SK-N-SH (cell line): ENCODE data around the gene SHROOM2. TPM values are rescaled to one million over a fixed set of nuclear protein-coding genes. Genes with fewer than 3 reads are reported as not detected.

Experiments used
- CTCF ChIA-PET: fragments of 300-600, 350-600 bp; formaldehyde crosslinking; extraction: SDS; loops from one replicate; lab custom pipeline; 2021; lab: Yijun Ruan, JAX
- POLR2A ChIA-PET: fragments of 350-600 bp; sonication (Branson Sonifier 250); formaldehyde crosslinking; extraction: SDS; loops from one replicate; lab custom pipeline; 2020; ENCODE audit warnings: antibody characterized with exemption, inconsistent platforms; lab: Yijun Ruan, JAX
- DNase-seq: peaks from one replicate; pipeline ENCODE4 v3.0.0; 2012
- H2AFZ ChIP-seq: fragments of 200-600 bp; sonication (generic); 2 replicates; pipeline ENCODE4 v1.8.1; 2016; ENCODE audit warnings: antibody characterized with exemption, mild to moderate bottlenecking, low read depth
- H3F3A ChIP-seq: fragments of 200-600 bp; sonication (generic); replicated peaks from 2 replicates; pipeline ENCODE3; 2016; ENCODE audit warnings: antibody characterized with exemption, mild to moderate bottlenecking; ENCODE audit not compliant: insufficient read depth
- H3K27ac ChIP-seq, 2 experiments: fragments of 200-500 bp in 1 of 2; fragments of 200-600 bp in 1 of 2; sonication (Bioruptor generic) in 1 of 2; sonication (generic), shearing (Covaris generic) in 1 of 2; 2 replicates each; pipeline versions ENCODE4 v1.5.1 to v1.6.1; 2014 to 2016; ENCODE audit warnings: low read depth in 2 of 2, inconsistent platforms in 1 of 2, low read length in 1 of 2, mild to moderate bottlenecking in 1 of 2, mixed read lengths in 1 of 2
- H3K27me3 ChIP-seq: fragments of 200-600 bp; sonication (generic), shearing (Covaris generic); 2 replicates; pipeline ENCODE4 v1.6.1; 2016; ENCODE audit warnings: mixed run types; ENCODE audit not compliant: insufficient read depth
- H3K36me3 ChIP-seq, 2 experiments: fragments of 200-500 bp in 1 of 2; fragments of 200-600 bp in 1 of 2; sonication (Bioruptor generic) in 1 of 2; sonication (generic) in 1 of 2; replicated peaks in 1 of 2; 2 replicates each; pipeline versions ENCODE3 to v1.5.1; 2014 to 2016; ENCODE audit warnings: low read length in 1 of 2, mild to moderate bottlenecking in 1 of 2; ENCODE audit not compliant: insufficient read depth in 2 of 2, control insufficient read depth in 1 of 2
- H3K4me1 ChIP-seq, 2 experiments: fragments of 200-500 bp in 1 of 2; fragments of 200-600 bp in 1 of 2; sonication (Bioruptor generic) in 1 of 2; sonication (generic), shearing (Covaris generic) in 1 of 2; 2 replicates each; pipeline versions ENCODE4 v1.5.1 to v1.6.1; 2014 to 2016; ENCODE audit warnings: low read depth in 1 of 2, low read length in 1 of 2, mixed run types in 1 of 2; ENCODE audit not compliant: insufficient read depth in 2 of 2, control insufficient read depth in 1 of 2
- H3K4me2 ChIP-seq: fragments of 200-600 bp; sonication (generic), shearing (Covaris generic); 2 replicates; pipeline ENCODE4 v1.6.1; 2017; ENCODE audit warnings: mixed run types
- H3K4me3 ChIP-seq, 2 experiments: fragments of 200-500 bp in 1 of 2; fragments of 200-600 bp in 1 of 2; sonication (Bioruptor generic) in 1 of 2; sonication (generic), shearing (Covaris generic) in 1 of 2; 2 replicates each; pipeline versions ENCODE4 v1.5.1 to v1.8.1; 2014 to 2016; ENCODE audit warnings: low read depth in 2 of 2, inconsistent platforms in 1 of 2, low read length in 1 of 2, mild to moderate bottlenecking in 1 of 2, mixed read lengths in 1 of 2, moderate library complexity in 1 of 2
- H3K79me2 ChIP-seq: fragments of 200-600 bp; sonication (generic); 2 replicates; pipeline ENCODE4 v1.8.1; 2017; ENCODE audit warnings: mild to moderate bottlenecking; ENCODE audit not compliant: insufficient read depth
- H3K9ac ChIP-seq: fragments of 200-600 bp; sonication (generic); 2 replicates; pipeline ENCODE4 v1.6.1; 2017; ENCODE audit warnings: mixed run types
- H3K9me2 ChIP-seq: fragments of 200-600 bp; sonication (generic); 2 replicates; pipeline ENCODE4 v1.6.1; 2017; ENCODE audit warnings: mixed run types
- H3K9me3 ChIP-seq: fragments of 200-600 bp; sonication (generic); 2 replicates; pipeline ENCODE4 v1.6.1; 2017; ENCODE audit warnings: mixed run types, mild to moderate bottlenecking, moderate library complexity
- H4K20me1 ChIP-seq: fragments of 200-600 bp; sonication (generic); 2 replicates; pipeline ENCODE4 v1.6.1; 2017; ENCODE audit warnings: mild to moderate bottlenecking, mixed run types; ENCODE audit not compliant: insufficient read depth
- EZH2phosphoT487 ChIP-seq: fragments of 200-600 bp; sonication (generic); IDR thresholded peaks from 2 replicates; pipeline ENCODE4 v1.6.1; 2017; ENCODE audit warnings: low read depth, mixed run types, mild to moderate bottlenecking, antibody characterized with exemption, moderate library complexity, borderline replicate concordance
- NRF1 ChIP-seq: IDR thresholded peaks from 2 replicates; pipeline ENCODE4 v1.6.1; 2012; ENCODE audit warnings: low read depth, mild to moderate bottlenecking, low read length
- PBX3 ChIP-seq: IDR thresholded peaks from 2 replicates; pipeline ENCODE4; 2012
- POLR2AphosphoS5 ChIP-seq: IDR thresholded peaks from 2 replicates; pipeline ENCODE4 v1.6.1; 2012; ENCODE audit warnings: low read depth, low read length
- RAD21 ChIP-seq: IDR thresholded peaks from 2 replicates; pipeline ENCODE4 v1.6.1; 2012; ENCODE audit warnings: mild to moderate bottlenecking, low read length
- RCOR1 ChIP-seq: fragments of 150-350 bp; IDR thresholded peaks from 2 replicates; pipeline ENCODE4 v1.6.1; 2017; ENCODE audit warnings: antibody characterized with exemption, low read length
- REST ChIP-seq: IDR thresholded peaks from 2 replicates; pipeline ENCODE4 v1.6.1; 2012; ENCODE audit warnings: mild to moderate bottlenecking, low read depth, low read length, moderate library complexity
- RFX5 ChIP-seq: IDR thresholded peaks from 2 replicates; pipeline ENCODE4 v1.6.1; 2012; ENCODE audit warnings: mild to moderate bottlenecking, improper control_type of control experiment, low read length
- RXRA ChIP-seq: IDR thresholded peaks from 2 replicates; pipeline ENCODE4 v1.4.0; 2012; ENCODE audit warnings: low read depth, mild to moderate bottlenecking, borderline replicate concordance
- SIN3A ChIP-seq: IDR thresholded peaks from 2 replicates; pipeline ENCODE4 v1.6.1; 2012; ENCODE audit warnings: low read depth, mild to moderate bottlenecking, low read length, moderate library complexity, borderline replicate concordance
- TAF1 ChIP-seq: IDR thresholded peaks from 2 replicates; pipeline ENCODE4 v1.6.1; 2012; ENCODE audit warnings: low read depth, mild to moderate bottlenecking, low read length, moderate library complexity, borderline replicate concordance
- TEAD4 ChIP-seq: IDR thresholded peaks from 2 replicates; pipeline ENCODE4 v1.4.0; 2012; ENCODE audit warnings: mild to moderate bottlenecking, borderline replicate concordance; ENCODE audit not compliant: insufficient read depth
- USF1 ChIP-seq: IDR thresholded peaks from 2 replicates; pipeline ENCODE4 v1.4.0; 2012; ENCODE audit warnings: low read depth, borderline replicate concordance
- WGBS: methylation state at CpG from one replicate; pipeline ENCODE4 v1.1.6; 2017; ENCODE audit warnings: low lambda C conversion rate; 5-methylcytosine and 5-hydroxymethylcytosine counted together
- polyA plus RNA-seq, 3 experiments: library from polyadenylated mRNA; depleted of rRNA; stranded (reverse); fragments of >200 nt; gene quantifications; 2 replicates each; pipeline ENCODE4 v1.2.3, GENCODE V29; 2012
- TF ChIP-seq, protein P1 (sequence below): fragments of 200-600 bp; sonication (generic); IDR thresholded peaks from 2 replicates; pipeline ENCODE4 v1.6.1; 2017; ENCODE audit warnings: antibody characterized with exemption, mild to moderate bottlenecking, moderate library complexity
- TF ChIP-seq, protein P2 (sequence below): fragments of 150-350 bp; IDR thresholded peaks from 2 replicates; pipeline ENCODE4 v1.6.1; 2017; ENCODE audit warnings: antibody characterized with exemption, low read length, low read depth, borderline replicate concordance

The SHROOM2 gene
- polyA plus RNA-seq, 1 of the 3 experiments (the other 2 are of a cell fraction), result not detected

DNA sequence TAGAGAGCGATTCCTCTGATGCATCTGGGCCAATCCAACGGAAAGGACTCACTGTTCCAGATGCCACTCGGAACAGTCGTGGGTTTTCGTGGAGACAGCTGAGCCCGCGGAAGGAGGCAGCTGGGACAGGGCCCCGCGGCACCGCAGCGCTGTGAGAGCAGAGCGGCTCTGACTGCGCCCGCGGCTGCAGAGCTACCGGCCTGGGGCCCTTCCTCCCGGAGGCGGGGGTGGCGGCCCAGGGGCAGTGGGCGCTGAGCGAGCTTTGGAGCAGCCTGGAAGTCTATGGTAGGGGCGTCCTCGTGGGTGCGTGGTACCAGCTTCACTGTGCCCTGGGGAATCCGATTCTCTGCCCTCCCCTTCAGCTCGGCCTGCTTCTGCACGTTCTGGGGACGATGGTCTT is 205.8 kb downstream of the SHROOM2 start:
- WGBS, result 69% methylated on average over 13 of the region's 28 CpGs
- Histone ChIP-seq H3K4me3 (no peak overlapping the region), H4K20me1 (no peaks in the 10 kb centered on the region), H3K9me3 (no peaks in the 10 kb centered on the region), H3K27ac (no peak overlapping the region), H3K36me3 (no peaks in the 10 kb centered on the region), H3K27me3 (no peaks in the 10 kb centered on the region; the same call in 1 of the 2 replicates), H3K4me1 (no peaks in the 10 kb centered on the region), H3F3A (no peaks in the 10 kb centered on the region), H2AFZ (no peak overlapping the region), H3K4me2 (no peak overlapping the region), H3K9me2 (no peaks in the 10 kb centered on the region), H3K79me2 (no peaks in the 10 kb centered on the region), H3K9ac (no peak overlapping the region)
- POLR2A ChIA-PET, result no interaction called here
- no peak for DNase-seq
- CTCF ChIA-PET, result interaction anchor here (1.0 to 6.1 kb wide), 3 partner anchors 9 to 127 kb away, joined by 3 to 40 read pairs (median 4); no protein-coding TSS in a partner anchor
- no peak for TF ChIP-seq RCOR1
- no peak for TF ChIP-seq NRF1
- no peak for TF ChIP-seq EZH2phosphoT487
- TF ChIP-seq SIN3A, result no peak
- TF ChIP-seq RAD21, result no peak
- TF ChIP-seq USF1, result no peak
- no peak for TF ChIP-seq REST
- TF ChIP-seq, protein P1, sequence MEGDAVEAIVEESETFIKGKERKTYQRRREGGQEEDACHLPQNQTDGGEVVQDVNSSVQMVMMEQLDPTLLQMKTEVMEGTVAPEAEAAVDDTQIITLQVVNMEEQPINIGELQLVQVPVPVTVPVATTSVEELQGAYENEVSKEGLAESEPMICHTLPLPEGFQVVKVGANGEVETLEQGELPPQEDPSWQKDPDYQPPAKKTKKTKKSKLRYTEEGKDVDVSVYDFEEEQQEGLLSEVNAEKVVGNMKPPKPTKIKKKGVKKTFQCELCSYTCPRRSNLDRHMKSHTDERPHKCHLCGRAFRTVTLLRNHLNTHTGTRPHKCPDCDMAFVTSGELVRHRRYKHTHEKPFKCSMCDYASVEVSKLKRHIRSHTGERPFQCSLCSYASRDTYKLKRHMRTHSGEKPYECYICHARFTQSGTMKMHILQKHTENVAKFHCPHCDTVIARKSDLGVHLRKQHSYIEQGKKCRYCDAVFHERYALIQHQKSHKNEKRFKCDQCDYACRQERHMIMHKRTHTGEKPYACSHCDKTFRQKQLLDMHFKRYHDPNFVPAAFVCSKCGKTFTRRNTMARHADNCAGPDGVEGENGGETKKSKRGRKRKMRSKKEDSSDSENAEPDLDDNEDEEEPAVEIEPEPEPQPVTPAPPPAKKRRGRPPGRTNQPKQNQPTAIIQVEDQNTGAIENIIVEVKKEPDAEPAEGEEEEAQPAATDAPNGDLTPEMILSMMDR, result no peak
- no peak for TF ChIP-seq RXRA
- no peak for TF ChIP-seq RFX5
- TF ChIP-seq PBX3, result no peak
- no peak for TF ChIP-seq TAF1
- TF ChIP-seq POLR2AphosphoS5, result no peak
- no peak for TF ChIP-seq TEAD4
- TF ChIP-seq, protein P2, sequence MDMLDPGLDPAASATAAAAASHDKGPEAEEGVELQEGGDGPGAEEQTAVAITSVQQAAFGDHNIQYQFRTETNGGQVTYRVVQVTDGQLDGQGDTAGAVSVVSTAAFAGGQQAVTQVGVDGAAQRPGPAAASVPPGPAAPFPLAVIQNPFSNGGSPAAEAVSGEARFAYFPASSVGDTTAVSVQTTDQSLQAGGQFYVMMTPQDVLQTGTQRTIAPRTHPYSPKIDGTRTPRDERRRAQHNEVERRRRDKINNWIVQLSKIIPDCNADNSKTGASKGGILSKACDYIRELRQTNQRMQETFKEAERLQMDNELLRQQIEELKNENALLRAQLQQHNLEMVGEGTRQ, result no peak
